Neuronal stem cell (in vitro differentiated cells): ENCODE data around the gene CHD2.

Source experiments
- DNase-seq: peaks from one replicate; pipeline ENCODE4 v3.0.0-alpha.2; 2013; ENCODE audit warnings: low spot score
- H2AFZ ChIP-seq: one replicate; pipeline ENCODE4 v1.6.1; 2013; ENCODE audit warnings: mild to moderate bottlenecking, low read length, inconsistent platforms
- H2AK5ac ChIP-seq: 2 replicates; pipeline ENCODE4 v1.6.1; 2013; ENCODE audit warnings: low read depth, mild to moderate bottlenecking, inconsistent platforms, low read length, moderate library complexity, mixed read lengths
- H2BK120ac ChIP-seq: 2 replicates; pipeline ENCODE4 v1.6.1; 2013; ENCODE audit warnings: low read depth, mild to moderate bottlenecking, inconsistent platforms, low read length, moderate library complexity, mixed read lengths
- H2BK12ac ChIP-seq: one replicate; pipeline ENCODE4 v1.6.1; 2013; ENCODE audit warnings: low read length, inconsistent platforms
- H2BK15ac ChIP-seq: 2 replicates; pipeline ENCODE4 v1.6.1; 2013; ENCODE audit warnings: mild to moderate bottlenecking, low read length, inconsistent platforms, mixed read lengths
- H2BK5ac ChIP-seq: one replicate; pipeline ENCODE4 v1.6.1; 2013; ENCODE audit warnings: inconsistent platforms, mild to moderate bottlenecking, low read length, moderate library complexity
- H3K14ac ChIP-seq: one replicate; pipeline ENCODE4 v1.6.1; 2013; ENCODE audit warnings: low read length, inconsistent platforms
- H3K18ac ChIP-seq: 2 replicates; pipeline ENCODE4 v1.6.1; 2013; ENCODE audit warnings: low read length, inconsistent platforms
- H3K23ac ChIP-seq: 2 replicates; pipeline ENCODE4 v1.6.1; 2013; ENCODE audit warnings: low read depth, mild to moderate bottlenecking, mixed read lengths, low read length, inconsistent platforms; ENCODE audit not compliant: poor library complexity
- H3K27ac ChIP-seq: replicated peaks from 3 replicates; pipeline ENCODE4 v1.5.1; 2013; ENCODE audit warnings: low read length, inconsistent platforms
- H3K27me3 ChIP-seq, 3 experiments: 2 replicates each; pipeline ENCODE4 v1.6.1; 2013; ENCODE audit warnings: low read length in 3 of 3, mild to moderate bottlenecking in 2 of 3, inconsistent platforms in 1 of 3, low read depth in 1 of 3, mixed read lengths in 1 of 3, moderate library complexity in 1 of 3; ENCODE audit not compliant: control insufficient read depth in 3 of 3, insufficient read depth in 3 of 3
- H3K36me3 ChIP-seq, 2 donors: replicated peaks in 1 of 2; 2 replicates each; pipeline ENCODE4 v1.6.1; 2013; ENCODE audit warnings: low read length in 2 of 2; ENCODE audit not compliant: control insufficient read depth in 2 of 2, insufficient read depth in 2 of 2
- H3K4ac ChIP-seq: 2 replicates; pipeline ENCODE4 v1.6.1; 2013; ENCODE audit warnings: inconsistent platforms, mild to moderate bottlenecking, low read length, moderate library complexity
- H3K4me1 ChIP-seq, 2 donors: 1 replicate in 1 of 2; 2 replicates in 1 of 2; pipeline ENCODE4 v1.6.1; 2013; ENCODE audit warnings: low read length in 2 of 2, low read depth in 1 of 2; ENCODE audit not compliant: control insufficient read depth in 2 of 2, insufficient read depth in 1 of 2
- H3K4me2 ChIP-seq: one replicate; pipeline ENCODE4 v1.6.1; 2013; ENCODE audit warnings: mild to moderate bottlenecking, low read length, inconsistent platforms; ENCODE audit not compliant: insufficient read depth, poor library complexity, severe bottlenecking
- H3K4me3 ChIP-seq, 2 donors: 2 replicates each; pipeline ENCODE4 v1.5.1; 2013; ENCODE audit warnings: low read length in 2 of 2, mild to moderate bottlenecking in 2 of 2, inconsistent platforms in 1 of 2, moderate library complexity in 1 of 2
- H3K79me1 ChIP-seq: one replicate; pipeline ENCODE4 v1.6.1; 2013; ENCODE audit warnings: low read depth, mild to moderate bottlenecking, inconsistent platforms, low read length, moderate library complexity
- H3K9ac ChIP-seq: one replicate; pipeline ENCODE4 v1.6.1; 2013; ENCODE audit warnings: mild to moderate bottlenecking, low read depth, low read length, inconsistent platforms; ENCODE audit not compliant: poor library complexity
- H3K9me3 ChIP-seq, 2 donors: replicated peaks in 1 of 2; 2 replicates each; pipeline versions ENCODE3 to v1.6.1; 2013; ENCODE audit warnings: low read length in 2 of 2, mild to moderate bottlenecking in 2 of 2, inconsistent platforms in 1 of 2, low read depth in 1 of 2, mixed read lengths in 1 of 2, moderate library complexity in 1 of 2; ENCODE audit not compliant: control insufficient read depth in 2 of 2, insufficient read depth in 1 of 2
- H4K8ac ChIP-seq: one replicate; pipeline ENCODE4 v1.6.1; 2013; ENCODE audit warnings: low read depth, mild to moderate bottlenecking, inconsistent platforms, low read length, moderate library complexity
- H4K91ac ChIP-seq: one replicate; pipeline ENCODE4 v1.6.1; 2013; ENCODE audit warnings: low read length, low read depth, mild to moderate bottlenecking, inconsistent platforms; ENCODE audit not compliant: poor library complexity
- WGBS, 2 donors: extraction: QIAGEN DNeasy Blood & Tissue Kit; methylation state at CpG; one replicate each; pipeline ENCODE4 v1.1.7; 2013; ENCODE audit warnings: missing lambda C conversion rate in 2 of 2, mixed read lengths in 1 of 2; ENCODE audit not compliant: insufficient read length in 2 of 2, insufficient replicate concordance in 1 of 2; ENCODE audit errors: extremely low coverage in 2 of 2; 5-methylcytosine and 5-hydroxymethylcytosine counted together

The CHD2 gene

GRCh38 chr15:93043621-93044300, 143.6 kb downstream of the CHD2 start:
- Histone ChIP-seq H3K18ac (peak overlapping the region; percentile 57), H3K36me3 (peaks cover 55 to 74% of the 10 kb centered on the region in 2 donors), H3K27ac (peak overlapping the region; percentile 14), H4K8ac (no peak overlapping the region), H4K91ac (no peak overlapping the region), H2AFZ (no peak overlapping the region), H2BK15ac (no peak overlapping the region), H2BK5ac (no peak overlapping the region), H3K27me3 (no peaks in the 10 kb centered on the region), H2BK12ac (no peak overlapping the region), H2BK120ac (no peak overlapping the region), H3K4me1 (peaks cover 0 to 8% of the 10 kb centered on the region in 2 donors), H3K23ac (no peak overlapping the region), H3K4ac (no peak overlapping the region), H3K9me3 (peaks cover 14 to 24% of the 10 kb centered on the region in 2 donors), H3K4me2 (no peak overlapping the region), H3K9ac (peak overlapping the region; percentile 27), H2AK5ac (no peak overlapping the region), H3K4me3 (no peak overlapping the region), H3K79me1 (peaks cover 26% of the 10 kb centered on the region), H3K14ac (peak overlapping the region; percentile 5)
- WGBS, 2 donors = no CpG with 5 or more reads among the region's 12 CpGs
- no peak for DNase-seq

GRCh38 chr15:93044301-93045190, 144.4 kb downstream of the CHD2 start:
- no peak overlapping the region for H2AFZ ChIP-seq
- DNase-seq = no peak
- H2BK120ac ChIP-seq = no peak overlapping the region

GRCh38 chr15:93045191-93045785, 145.2 kb downstream of the CHD2 start:
- no peak overlapping the region for H2BK120ac ChIP-seq
- peak overlapping the region; percentile 40 for H3K23ac ChIP-seq
- H2BK12ac ChIP-seq = no peak overlapping the region
- H4K91ac ChIP-seq = no peak overlapping the region
- peaks cover 70 to 89% of the 10 kb centered on the region in 2 donors for H3K36me3 ChIP-seq
- no peak overlapping the region for H2AK5ac ChIP-seq
- H3K4ac ChIP-seq = no peak overlapping the region
- no peak overlapping the region for H3K14ac ChIP-seq
- H3K4me3 ChIP-seq = peak overlapping the region in 1 of 2 donors; percentile 28
- peaks cover 0 to 8% of the 10 kb centered on the region in 2 donors for H3K4me1 ChIP-seq
- H3K18ac ChIP-seq = peak overlapping the region; percentile 11
- peaks cover 32% of the 10 kb centered on the region for H3K79me1 ChIP-seq
- no peak overlapping the region for H3K4me2 ChIP-seq
- no peak overlapping the region for H3K27ac ChIP-seq
- no peak overlapping the region for H2AFZ ChIP-seq
- no peak overlapping the region for H2BK5ac ChIP-seq
- no CpG with 5 or more reads among the region's 27 CpGs for WGBS, 2 donors
- no peak overlapping the region for H2BK15ac ChIP-seq
- no peak overlapping the region for H4K8ac ChIP-seq
- no peak for DNase-seq
- no peak overlapping the region for H3K9ac ChIP-seq
- peaks cover 14 to 26% of the 10 kb centered on the region in 2 donors for H3K9me3 ChIP-seq
- H3K27me3 ChIP-seq = no peaks in the 10 kb centered on the region

More at GRCh38 chr15:93044301-93045190, 144.4 kb downstream of the CHD2 start:
- H3K9ac ChIP-seq = peak overlapping the region; percentile 46
- H3K4me1 ChIP-seq = peaks cover 0 to 8% of the 10 kb centered on the region in 2 donors
- peak overlapping the region; percentile 72 for H3K18ac ChIP-seq
- peak overlapping the region in 1 of 2 donors; percentile 28 for H3K4me3 ChIP-seq
- no peak overlapping the region for H3K4ac ChIP-seq
- no peak overlapping the region for H2BK15ac ChIP-seq
- no peaks in the 10 kb centered on the region for H3K27me3 ChIP-seq
- peaks cover 14 to 24% of the 10 kb centered on the region in 2 donors for H3K9me3 ChIP-seq
- no peak overlapping the region for H2BK5ac ChIP-seq
- no peak overlapping the region for H2AK5ac ChIP-seq
- no peak overlapping the region for H3K4me2 ChIP-seq
- H4K8ac ChIP-seq = no peak overlapping the region
- no peak overlapping the region for H2BK12ac ChIP-seq
- WGBS, 2 donors = no CpG with 5 or more reads among the region's 46 CpGs
- peak overlapping the region; percentile 75 for H3K23ac ChIP-seq
- peak overlapping the region; percentile 5 for H3K14ac ChIP-seq
- H4K91ac ChIP-seq = no peak overlapping the region
- peaks cover 63 to 82% of the 10 kb centered on the region in 2 donors for H3K36me3 ChIP-seq
- peaks cover 32% of the 10 kb centered on the region for H3K79me1 ChIP-seq
- H3K27ac ChIP-seq = peak overlapping the region; percentile 14
